Dermis microvascular lymphatic vessel endothelial cell (primary cell): ENCODE data around the gene TRPV4. TPM values are rescaled to one million over a fixed set of nuclear protein-coding genes. Genes with fewer than 3 reads are reported as not detected.

ENCODE experiments used
- DNase-seq, 2 donors: peaks; one replicate each; pipeline versions ENCODE4 v3.0.0 to v3.0.0-alpha.2; 2010; ENCODE audit warnings: low read depth in 2 of 2
- total RNA-seq: library from RNA; depleted of rRNA; stranded (reverse); fragments of >200 nt; gene quantifications from 2 replicates; pipeline ENCODE4 v1.2.1, GENCODE V29; 2014

TRPV4 gene
- total RNA-seq, 1 donor from 2014 or later = 1.4 TPM

DNA sequence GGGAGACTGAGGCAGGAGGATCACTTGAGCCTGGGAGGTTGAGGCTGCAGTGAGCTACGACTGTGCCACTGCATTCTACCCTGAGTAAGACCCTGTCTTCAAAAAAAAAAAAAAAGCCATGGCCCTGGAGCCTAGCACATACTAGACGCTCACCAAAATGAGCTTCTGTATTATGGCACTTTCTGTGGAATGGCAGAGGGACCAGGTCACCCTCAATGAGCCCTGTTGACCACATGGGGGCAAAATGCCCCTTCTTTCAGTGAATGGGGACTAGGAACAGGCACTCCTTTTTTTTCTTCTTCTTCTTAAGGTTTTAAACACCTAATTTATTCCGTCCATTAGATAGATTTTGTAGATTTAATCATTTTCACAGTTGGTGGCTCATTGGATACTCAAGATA lies 69.1 kb downstream of the TRPV4 start:
- DNase-seq = no peak

DNA sequence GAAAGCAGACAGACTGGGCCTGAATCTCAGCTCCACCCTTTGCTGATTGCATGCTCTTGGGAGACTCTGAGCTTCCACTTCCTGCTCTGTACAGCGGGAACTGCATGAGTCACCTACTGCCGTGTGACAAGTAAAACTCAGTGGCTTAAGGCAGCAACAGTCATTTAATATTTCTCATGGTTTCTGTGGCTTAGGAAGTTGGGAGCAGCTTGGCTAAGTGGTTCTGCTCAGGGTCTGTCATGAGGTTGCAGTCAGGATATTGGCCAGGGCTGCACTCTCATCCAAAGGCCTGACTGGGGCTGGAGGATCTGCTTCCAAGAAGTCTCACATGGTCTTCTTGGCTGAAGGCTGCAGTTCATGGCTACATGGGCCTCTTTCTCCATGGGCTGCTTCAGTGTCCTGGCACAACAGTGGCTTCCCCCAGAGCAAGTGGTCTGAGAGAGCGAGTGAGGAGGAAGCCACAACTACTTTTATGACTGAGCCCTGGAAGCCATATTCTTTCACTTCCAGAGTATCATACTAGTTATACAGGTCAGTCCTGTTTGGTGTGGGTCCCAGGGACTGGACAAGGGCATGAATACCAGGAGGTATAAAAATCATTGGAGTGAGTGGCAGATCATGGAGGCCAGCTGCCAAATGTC lies 69.9 kb downstream of the TRPV4 start:
- DNase-seq = peak in 1 of 2 donors; percentile 40

DNA sequence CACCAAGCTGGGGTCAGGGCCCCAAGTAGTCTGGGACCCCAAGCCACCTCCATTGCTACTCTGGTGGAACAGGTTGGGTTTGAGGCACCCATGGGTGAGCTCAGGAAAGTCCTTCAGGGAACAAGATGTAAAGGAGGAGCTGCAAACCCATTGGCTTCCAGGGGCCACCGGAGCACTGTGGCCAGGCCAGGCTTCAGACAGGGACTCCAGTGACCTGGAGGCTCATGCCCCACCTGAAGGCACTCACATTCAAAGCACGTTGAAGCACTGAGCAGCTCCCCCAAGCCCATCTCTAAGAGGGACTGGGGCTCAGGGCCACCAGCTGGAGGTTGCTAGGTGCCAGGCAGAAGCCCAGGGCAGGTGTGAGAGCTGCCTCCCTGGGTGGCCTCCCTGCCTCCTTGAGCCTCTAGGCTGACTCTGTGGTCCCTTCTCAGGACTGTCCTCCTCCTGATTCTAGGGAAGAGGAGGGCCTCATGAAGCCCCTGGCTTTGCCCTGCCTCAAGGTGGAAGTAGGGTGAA lies 70.5 kb downstream of the TRPV4 start:
- DNase-seq = no peak

DNA sequence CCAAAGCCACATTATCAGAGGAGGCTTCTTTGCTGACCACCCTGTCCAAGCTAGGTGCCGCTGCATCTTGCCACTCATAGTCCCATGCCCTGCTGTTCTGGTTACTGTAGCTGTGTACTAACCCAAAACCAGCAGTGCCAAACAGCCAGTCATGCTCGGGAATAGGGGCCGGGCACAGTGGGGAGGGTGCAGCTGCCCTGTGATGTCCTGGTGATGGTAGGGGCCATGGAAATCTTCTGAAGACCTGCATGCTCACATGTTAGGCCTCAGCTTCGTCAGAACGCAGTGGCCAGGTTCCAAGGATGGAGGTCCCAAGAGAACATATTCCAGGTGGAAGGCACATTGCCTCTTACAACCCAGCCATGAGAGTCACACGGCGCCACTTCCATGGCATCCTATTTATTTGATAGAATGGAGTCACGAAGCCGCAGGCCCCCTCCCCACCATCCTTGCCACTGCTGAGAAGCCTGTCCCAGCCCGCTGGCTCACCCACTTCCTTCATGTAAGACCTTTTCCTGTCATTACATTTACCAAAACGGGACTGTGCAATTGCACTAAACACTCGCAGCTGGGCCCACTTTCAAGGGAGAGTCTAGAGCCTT lies 71.0 kb downstream of the TRPV4 start:
- DNase-seq = no peak

DNA sequence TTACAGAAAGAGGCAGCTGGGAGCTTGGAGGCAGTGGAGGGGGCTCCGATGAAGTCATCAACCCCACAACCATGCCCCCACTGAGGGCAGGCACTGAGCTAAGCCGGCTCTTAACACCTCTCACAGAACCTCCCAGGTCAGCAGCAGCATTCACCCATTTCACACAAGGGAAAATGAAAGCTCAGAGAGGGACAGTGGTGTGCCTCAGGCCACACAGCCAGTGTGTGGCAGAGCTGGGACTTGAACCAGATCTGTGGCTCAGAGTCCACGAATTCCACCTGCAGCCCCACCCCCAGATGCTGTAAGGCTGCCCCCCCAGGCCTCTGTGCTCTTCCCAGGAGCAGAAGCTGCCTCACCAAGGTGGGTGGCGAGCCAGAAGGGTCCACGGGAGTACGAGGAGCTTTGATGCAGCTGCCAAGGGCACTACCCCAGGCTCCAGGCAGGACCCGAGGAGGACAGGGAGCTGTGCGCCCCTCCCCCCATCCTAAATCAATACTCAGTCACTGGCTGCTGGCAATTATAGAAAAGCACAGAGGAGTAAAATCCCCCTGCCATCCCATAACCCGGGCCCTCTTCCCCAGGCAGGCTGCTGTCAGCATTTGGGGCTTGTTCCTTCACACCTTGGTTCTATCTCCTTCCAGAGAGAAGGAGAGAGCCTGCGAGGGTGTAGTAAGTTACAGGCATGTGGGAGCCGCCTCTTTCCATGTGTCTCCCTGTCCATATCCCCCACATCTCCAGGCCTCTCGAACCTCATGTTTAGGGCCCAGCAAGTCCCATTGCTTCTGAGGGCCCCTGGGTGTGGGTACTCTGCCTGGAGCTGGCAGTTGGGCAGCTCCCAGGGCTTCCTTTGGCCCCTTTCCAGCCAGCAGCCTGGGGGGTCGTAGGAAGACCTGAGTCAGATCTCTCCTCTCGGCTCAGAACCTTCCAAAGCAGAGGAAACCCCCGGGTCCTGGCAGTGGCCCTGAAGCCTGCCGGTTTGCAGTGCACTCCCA lies 72.0 kb downstream of the TRPV4 start:
- no peak for DNase-seq

DNA sequence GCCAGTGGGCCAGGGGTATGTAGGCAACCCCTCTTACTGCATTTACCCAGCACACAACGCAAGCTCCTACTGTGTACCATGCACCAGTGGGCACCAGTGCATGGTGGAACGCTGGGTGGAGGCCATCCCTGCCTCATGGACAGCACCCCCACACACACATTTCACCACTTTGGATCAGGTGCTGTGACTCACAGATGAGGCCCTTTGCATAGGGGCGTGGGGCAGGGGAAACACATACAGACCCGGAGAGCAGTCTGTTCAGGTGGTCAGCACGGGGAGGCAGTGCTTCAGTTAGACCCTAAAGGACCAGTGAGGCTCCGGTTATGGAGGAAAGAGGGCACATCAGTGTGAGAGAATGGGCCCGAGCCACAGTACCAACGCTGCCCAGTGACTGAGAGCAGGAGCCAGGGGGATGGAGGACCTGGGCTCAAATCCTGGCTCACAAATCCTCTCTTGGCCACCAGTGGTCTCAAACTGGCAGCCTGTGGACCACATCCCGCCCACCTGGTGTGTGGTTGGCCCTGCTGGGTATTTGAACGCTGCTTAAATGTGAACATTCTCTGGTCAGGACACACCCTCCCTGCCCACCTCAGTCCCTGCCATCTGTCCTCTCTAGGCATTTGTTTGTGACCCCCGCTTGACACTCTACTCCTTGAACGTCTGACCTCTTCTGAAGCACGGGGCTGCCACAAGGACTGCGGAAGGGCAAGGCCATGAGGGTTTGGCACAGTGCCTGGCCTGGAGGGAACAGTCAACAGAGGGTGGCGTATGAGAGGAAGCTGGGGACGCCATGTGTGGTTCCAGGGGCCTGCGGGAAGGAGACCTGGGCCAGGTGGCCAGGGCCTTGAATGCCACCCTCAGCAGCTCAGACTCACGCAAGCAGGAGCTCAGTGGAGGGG lies 72.9 kb downstream of the TRPV4 start:
- DNase-seq = no peak

DNA sequence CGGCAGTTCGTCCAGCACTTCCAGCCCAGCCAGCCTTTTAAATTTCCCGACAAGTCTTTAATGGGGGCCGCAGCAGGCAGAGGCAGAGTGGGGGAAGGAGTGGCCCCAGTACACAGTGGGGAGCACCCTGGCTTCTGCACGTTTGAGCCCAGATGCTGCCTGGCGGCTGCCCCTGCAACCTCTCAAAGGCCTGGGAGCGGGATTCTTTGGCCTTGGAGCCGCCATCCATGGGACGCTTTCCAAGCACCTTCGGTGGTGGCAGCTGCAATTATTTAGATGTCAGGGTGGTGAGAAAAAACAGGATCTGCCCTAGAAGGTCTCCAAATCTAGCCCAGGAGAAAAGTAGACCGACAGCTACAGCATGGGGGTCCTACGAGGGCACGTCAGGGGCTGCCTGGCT lies 73.6 kb downstream of the TRPV4 start:
- no peak for DNase-seq

DNA sequence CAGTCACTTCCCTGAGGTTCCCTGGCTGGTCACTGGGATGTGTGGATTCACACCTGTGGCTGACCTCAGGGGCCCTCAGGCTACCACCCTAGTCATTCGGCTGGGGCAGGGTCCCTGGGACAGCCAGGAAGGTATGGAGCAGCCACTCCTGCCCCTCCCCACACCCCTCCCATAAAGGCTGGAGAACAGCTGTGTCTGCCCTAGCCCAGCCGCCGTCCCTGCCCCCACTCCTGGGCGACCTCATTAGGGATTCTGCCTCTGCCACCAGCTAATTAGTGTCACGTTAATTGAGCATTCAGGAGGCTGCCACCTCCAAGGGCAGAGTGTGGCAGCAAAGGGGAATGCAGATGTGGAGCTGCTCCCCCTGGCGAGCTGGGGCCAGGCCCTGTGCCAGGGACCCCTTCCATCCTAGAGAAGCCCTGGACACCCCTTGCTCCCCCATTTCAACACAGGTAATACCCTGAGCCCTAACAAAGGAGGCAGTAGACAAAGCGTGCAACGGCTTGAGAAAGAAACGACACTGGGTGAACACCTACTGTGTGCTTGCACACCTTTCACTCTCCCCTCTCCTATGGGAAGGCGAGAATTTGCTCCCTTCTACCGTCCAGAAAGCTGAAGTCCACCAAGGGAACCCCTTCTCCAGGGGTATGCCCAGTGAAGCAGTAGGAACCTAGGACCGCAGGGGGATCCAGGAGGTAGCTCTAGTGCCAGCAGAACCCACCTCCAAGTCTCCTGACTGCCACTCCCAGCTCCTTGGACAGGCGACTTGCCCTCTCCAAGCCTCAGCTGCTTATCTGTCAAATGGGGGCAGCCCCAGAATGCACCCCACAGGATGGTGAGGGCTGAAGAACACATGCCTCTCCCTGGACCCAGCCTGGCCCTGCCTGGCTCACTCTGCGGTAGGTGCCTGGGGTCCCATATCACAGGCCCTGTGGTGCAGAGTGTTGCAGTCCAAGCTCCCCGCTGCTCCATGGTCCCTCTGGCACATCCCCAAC lies 74.5 kb downstream of the TRPV4 start:
- no peak for DNase-seq

DNA sequence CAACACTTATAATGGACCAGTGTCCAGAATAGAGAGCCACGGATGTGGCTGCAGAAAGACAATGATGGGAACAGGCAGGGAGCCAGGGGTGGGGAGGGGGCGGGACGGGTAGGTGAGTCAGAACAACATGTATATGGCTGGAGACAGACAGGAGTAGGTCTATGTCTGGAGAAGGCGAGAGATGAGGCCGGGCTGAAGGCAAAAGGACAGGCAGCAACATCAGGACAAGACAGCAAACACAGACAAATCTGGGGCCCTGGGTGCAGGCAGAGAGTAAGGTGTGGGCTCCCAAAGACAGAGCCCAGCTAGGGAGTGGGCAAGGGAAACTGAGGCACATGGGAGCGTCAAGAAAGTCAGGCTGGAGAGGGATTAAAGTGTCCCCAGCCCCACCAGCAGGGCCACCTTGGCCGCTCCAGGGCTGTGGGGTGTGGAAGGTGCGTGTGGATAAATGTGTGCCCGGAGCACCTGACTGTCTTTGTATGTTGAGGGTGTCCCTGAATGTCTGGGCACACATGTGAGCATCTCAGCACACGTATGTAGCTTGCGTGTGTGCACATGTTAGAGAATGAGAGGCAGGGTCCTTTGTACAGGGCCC lies 75.4 kb downstream of the TRPV4 start:
- no peak for DNase-seq

DNA sequence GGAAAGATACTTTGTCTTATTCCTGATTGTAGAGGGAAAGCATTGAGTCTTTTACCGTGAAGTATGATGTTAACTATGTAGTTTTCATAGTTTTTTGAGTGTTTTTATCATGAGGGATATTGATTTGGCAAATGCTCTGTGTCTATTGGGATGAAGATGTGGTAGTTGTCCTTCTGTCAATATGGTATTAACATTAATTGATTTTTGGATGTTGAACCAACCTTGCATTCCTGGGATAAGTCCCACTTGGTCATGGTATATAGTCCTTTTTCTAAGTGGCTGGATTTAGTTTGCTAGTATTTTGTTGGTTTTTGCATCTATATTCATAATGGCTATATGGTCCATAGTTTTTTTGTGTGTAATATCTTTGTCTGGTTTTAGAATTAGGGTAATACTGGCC lies 76.7 kb downstream of the TRPV4 start:
- DNase-seq = no peak

DNA sequence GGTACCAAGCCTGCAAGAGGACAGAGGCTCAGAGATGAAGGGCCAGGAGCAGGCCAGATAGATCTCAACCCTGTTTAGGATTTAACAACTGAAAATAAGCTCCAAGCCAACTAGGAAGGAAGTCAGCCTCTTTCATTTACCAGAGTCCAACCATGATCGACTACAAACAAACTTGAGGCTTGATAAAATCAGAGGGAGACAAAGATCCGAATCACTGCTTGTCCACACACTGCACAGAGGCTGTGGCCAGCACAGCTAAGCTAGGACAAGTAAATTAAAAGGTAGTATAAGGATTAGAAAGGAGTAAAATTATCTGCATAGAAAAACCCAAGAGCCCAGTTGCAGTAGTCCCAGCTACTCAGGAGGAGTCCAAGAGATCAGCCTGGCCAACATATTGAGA lies 79.2 kb downstream of the TRPV4 start:
- no peak for DNase-seq

DNA sequence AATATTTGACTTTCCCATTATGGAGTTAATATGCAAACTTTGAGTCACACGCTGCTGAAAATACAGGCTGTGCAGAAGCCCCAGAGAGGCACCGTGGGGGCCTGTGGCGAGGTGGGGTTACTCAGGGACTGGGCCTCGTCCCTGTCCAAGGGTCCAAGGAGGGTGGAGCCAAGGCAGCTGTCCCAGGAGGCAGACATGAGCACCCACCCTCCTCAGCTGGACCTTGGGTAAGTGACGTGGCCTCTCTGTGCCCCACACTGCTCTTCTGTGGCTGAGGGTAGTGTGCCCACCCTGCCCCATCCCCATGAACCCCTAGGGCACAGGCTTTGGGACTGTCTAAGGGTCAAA lies 80.2 kb downstream of the TRPV4 start:
- no peak for DNase-seq

DNA sequence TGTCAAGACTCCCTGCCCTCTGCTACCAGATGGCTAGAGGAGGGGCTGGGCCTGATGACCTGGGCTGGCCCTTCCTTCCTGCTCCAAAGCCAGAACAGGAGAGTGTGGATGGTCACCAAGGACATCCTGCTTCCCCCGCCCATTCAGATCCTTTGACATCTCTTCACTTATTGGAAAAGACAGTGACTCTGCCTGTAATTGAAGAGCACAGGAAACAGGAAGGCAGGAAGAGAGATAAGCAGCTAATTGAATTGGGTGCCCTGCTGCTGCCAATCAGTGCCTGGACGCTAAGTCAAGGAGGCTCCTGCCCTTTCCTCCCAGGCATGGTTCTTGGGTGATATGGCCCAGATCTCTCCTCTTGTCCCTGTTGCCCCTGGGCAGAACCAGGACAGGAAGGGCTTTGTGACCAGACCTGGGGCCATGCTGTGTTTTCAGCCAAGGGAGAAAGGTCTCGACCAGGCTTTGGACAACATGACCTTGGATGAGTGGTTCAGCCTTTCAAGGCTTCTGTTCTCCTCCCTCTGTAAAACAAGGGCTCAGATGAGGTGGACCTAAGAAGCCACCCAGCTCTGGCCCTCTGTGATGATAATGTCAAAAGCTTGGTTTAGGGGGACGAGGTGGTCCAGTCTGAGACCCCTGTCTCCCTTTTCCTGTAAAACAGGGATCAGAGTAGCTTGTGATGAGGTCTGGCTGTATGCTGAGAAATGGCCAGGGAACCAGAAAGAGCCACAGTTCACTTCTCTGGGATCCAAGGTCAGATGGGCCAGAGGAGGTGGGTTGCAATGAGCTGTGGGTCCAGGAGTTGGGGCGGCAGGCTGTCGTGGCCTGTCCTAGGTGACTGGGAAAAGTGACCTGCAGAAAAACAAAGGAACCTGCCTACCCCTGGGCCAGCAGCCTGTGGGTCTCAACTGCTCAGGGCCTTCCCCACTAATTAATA lies 80.8 kb downstream of the TRPV4 start:
- DNase-seq = no peak

DNA sequence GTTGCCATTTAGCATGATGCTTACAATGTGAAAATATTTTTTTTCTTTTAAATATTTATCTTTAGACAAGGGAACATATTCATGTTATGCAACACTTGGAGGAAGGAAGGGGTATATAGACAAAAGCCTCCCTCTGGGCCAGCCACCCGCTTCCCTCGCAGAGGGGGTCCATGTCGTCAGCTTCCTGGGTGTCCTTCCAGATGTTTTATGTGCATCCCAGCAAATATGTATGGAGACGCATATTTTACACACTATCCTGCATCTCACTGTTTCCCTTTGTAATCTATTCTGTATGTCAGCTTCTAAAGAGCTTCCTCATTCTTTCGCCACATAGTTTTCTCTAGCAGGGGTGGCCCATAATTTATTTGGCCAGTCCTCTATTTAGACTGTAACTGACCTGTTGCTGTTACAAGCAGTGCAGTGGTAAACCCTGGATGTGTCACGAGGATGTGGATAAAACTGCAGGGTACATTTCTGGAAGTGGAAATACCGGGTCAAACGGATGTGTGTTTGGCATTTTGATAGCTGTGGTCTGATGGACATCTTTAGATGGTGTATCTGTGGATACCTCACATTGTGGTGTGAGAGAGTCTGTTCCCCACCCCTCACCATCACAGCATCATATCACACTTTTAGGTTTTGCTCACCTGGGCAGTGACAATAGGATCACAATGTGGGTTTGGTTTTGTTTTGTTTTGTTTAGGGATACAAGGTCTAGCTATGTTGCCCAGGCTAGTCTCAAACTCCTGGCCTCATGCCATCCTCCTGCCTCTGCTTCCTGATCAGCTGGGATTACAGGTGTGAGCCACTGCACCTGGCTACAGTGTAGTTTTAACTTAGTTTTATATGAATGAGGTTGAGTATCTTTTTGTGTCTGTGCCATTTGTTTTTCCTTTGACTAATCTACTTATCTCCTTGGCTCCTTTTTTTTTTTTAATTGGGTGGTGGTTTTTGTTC lies 87.9 kb downstream of the TRPV4 start:
- DNase-seq = no peak

DNA sequence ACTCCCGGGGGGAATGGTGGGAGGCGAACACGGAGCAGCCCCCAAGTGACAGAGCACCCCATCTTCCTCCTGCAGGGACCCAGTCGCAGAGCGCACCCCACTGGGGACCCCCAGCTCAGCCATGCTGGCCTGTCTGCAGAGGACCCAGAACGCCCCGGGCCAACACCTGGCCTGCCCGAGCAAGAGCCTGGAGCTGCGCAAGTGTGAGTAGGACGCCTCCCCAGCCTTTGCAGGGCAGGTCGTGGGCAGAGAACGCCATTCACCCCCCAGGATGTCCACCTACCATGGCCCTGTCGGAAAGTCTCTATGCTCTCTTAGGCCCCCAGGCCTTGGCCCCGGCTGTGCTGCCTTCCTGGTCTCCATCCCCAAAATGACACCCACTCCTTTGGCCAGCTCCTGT lies 89.2 kb downstream of the TRPV4 start:
- DNase-seq = no peak

DNA sequence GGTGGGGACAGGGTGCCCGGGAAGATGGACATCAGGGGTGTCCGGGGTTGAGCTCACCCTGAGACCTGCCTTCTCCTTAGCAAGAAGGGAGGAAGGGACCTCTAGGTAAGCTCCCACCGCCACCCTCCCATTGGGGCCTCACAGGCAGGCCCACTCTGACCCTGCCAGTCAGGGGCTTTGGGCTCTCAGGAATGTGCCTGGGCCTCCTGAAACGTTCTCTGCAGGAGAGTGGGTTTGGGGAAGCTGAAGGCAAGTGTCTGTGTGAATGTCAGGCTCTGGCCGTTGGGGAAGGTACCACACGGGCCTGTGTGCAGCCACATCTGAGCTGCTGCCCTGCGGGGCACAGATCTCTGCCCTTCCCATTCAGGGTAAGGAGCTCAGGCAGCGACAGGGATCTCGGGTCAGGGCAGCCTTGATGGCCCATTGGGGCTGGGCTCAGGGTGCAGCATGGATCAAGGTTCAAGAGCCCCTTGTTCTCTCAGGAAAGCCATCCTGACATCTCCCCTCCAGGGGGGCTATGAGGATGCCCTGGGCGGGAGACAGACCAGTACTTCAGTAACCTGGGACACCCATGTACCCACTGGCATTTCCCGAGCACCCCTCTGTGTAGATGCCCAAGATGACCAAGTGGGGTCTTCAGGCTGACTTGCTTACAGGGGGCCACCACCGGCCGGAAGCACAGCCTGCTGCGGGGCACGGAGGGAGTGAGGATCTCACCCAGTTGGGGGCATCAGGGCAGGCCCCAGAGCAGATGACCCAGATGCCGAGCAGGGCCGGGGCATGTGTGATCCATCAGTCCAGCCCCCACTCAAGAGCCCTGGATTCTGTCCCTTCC lies 89.9 kb downstream of the TRPV4 start:
- no peak for DNase-seq
